ENCODE measurements around the gene RPP21.

The RPP21 gene

DNA sequence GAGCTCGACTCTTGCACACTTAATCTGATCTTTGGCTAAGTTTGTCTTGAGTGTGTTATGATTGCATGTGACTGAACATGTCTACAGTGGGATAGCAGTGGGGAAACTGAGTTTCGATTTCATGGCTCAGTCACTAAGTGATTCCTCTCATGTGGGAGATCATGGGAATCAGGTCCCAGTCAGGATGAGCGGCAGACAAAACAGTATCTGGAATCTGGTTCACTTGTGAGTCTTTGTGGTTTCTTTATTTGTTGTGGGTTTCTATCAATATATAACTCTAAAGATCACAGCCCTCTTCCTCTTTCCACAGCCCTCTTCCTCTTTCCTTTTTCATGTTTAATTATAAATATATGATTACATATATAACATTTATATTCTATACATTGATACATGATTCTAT is 4.0 kb downstream of the RPP21 start (continued):
- TF ChIP-seq, protein P1, sequence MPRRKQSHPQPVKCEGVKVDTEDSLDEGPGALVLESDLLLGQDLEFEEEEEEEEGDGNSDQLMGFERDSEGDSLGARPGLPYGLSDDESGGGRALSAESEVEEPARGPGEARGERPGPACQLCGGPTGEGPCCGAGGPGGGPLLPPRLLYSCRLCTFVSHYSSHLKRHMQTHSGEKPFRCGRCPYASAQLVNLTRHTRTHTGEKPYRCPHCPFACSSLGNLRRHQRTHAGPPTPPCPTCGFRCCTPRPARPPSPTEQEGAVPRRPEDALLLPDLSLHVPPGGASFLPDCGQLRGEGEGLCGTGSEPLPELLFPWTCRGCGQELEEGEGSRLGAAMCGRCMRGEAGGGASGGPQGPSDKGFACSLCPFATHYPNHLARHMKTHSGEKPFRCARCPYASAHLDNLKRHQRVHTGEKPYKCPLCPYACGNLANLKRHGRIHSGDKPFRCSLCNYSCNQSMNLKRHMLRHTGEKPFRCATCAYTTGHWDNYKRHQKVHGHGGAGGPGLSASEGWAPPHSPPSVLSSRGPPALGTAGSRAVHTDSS (tag by site-specific recombination; IDR thresholded peaks at IDR 0.05): no peak
- TF ChIP-seq ZNF626 (tag by site-specific recombination; IDR thresholded peaks at IDR 0.05) (no peak), TRIM28 (IDR thresholded peaks at IDR 0.05; ENCODE audit: borderline replicate concordance, low read length) (no peak), ZNF140 (tag by site-specific recombination; IDR thresholded peaks at IDR 0.05) (no peak), GLI2 (tag by site-specific recombination; IDR thresholded peaks at IDR 0.05; ENCODE audit: borderline replicate concordance, low read depth) (no peak)
- TF ChIP-seq, protein P2, sequence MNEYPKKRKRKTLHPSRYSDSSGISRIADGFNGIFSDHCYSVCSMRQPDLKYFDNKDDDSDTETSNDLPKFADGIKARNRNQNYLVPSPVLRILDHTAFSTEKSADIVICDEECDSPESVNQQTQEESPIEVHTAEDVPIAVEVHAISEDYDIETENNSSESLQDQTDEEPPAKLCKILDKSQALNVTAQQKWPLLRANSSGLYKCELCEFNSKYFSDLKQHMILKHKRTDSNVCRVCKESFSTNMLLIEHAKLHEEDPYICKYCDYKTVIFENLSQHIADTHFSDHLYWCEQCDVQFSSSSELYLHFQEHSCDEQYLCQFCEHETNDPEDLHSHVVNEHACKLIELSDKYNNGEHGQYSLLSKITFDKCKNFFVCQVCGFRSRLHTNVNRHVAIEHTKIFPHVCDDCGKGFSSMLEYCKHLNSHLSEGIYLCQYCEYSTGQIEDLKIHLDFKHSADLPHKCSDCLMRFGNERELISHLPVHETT (tag by site-specific recombination; IDR thresholded peaks at IDR 0.05): no peak

DNA sequence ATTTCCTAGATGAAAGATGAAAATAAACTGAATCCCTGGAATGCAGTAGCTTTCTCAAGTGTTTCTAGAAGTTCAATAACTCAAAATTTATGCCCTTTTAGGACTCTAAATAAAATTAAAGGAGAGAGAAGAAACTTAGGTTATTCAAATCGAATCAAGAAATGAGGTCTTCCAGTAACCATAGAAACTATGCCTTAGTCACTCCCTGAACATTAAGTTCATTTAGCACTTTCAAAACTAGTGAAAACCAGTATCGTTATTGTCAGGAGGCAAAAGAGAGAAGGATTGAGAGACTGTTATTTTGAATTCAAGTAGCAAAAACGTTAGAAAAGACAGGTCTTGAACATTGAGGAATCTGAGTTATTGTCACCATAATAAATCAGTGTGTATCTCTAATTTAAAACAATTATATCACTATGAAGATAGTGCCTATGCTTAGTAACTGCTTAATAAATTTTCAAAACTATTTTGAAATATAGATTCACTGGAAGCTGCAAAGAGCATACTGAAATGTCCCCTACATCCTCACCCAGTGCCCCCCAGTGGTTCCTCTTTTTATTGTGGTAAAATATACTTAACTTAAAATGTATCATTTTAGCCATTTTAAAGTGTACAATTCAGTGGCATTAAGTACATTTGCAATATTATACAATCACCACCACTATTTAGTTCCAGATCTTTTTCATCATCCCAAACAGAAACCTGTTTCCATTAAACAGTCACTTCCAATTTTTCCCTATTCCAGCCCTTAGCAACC is 4.6 kb downstream of the RPP21 start:
- TF ChIP-seq ZNF626 (tag by site-specific recombination; IDR thresholded peaks at IDR 0.05) (no peak), ZNF394 (tag by site-specific recombination; IDR thresholded peaks at IDR 0.05; ENCODE audit: borderline replicate concordance) (no peak), ZNF175 (tag by site-specific recombination; IDR thresholded peaks at IDR 0.05) (no peak)
- TF ChIP-seq, protein P3, sequence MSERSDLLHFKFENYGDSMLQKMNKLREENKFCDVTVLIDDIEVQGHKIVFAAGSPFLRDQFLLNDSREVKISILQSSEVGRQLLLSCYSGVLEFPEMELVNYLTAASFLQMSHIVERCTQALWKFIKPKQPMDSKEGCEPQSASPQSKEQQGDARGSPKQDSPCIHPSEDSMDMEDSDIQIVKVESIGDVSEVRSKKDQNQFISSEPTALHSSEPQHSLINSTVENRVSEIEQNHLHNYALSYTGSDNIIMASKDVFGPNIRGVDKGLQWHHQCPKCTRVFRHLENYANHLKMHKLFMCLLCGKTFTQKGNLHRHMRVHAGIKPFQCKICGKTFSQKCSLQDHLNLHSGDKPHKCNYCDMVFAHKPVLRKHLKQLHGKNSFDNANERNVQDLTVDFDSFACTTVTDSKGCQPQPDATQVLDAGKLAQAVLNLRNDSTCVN (tag by site-specific recombination; optimal IDR thresholded peaks at IDR 0.05): no peak
- TF ChIP-seq, protein P4, sequence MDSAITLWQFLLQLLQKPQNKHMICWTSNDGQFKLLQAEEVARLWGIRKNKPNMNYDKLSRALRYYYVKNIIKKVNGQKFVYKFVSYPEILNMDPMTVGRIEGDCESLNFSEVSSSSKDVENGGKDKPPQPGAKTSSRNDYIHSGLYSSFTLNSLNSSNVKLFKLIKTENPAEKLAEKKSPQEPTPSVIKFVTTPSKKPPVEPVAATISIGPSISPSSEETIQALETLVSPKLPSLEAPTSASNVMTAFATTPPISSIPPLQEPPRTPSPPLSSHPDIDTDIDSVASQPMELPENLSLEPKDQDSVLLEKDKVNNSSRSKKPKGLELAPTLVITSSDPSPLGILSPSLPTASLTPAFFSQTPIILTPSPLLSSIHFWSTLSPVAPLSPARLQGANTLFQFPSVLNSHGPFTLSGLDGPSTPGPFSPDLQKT (IDR thresholded peaks at IDR 0.05; ENCODE audit: borderline replicate concordance, low read depth, low read length): no peak
- Histone ChIP-seq H3K9me3 (ENCODE audit: control insufficient read depth, insufficient read depth, low read depth, low read length) (no peaks in the 10 kb centered on the region), H3K4me3 (ENCODE audit: low read depth, low read length) (no peak overlapping the region), H3K27ac (ENCODE audit: extremely low read depth, low read depth, low read length) (no peak overlapping the region), H3K4me1 (ENCODE audit: control insufficient read depth, insufficient read depth, low read length) (peaks cover 3% of the 10 kb centered on the region; the same call in 1 of the 2 replicates), H3K36me3 (ENCODE audit: control insufficient read depth in 2 of 2, insufficient read depth in 1 of 2, low read length in 2 of 2) (peaks cover 7 to 15% of the 10 kb centered on the region in 2 experiments; a peak in 2 of 3 replicates)
- ChIA-PET CTCF (interaction anchor here (0.6 kb wide), 1 partner anchor 20 kb away, joined by 3 read pairs; no protein-coding TSS in a partner anchor), POLR2A (no interaction called here)

DNA sequence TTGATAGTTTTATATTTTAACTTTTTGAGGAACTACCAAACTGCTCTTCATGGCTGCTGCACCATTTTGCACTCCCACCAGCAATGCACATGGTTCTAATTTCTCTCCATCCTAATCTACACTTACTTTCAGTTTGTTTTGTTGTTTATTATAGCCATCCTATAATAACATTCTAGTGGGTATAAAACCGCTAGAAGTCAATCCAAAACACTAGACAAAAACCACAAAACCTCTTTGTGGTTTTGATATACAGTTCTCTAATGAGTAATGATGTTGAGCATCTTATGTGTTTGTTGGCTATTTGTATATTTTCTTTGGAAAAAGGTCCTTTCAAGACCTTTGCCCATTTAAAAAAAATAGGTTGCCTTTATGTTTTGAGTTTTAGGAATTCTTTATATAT is 5.6 kb downstream of the RPP21 start:
- Histone ChIP-seq H3K4me3 (ENCODE audit: low read depth, low read length) (no peak overlapping the region), H3K9me3 (ENCODE audit: control insufficient read depth, insufficient read depth, low read depth, low read length) (no peaks in the 10 kb centered on the region), H3K36me3 (ENCODE audit: control insufficient read depth in 2 of 2, insufficient read depth in 1 of 2, low read length in 2 of 2) (peaks cover 7 to 15% of the 10 kb centered on the region in 2 experiments; a peak in 2 of 3 replicates), H3K27ac (ENCODE audit: extremely low read depth, low read depth, low read length) (no peak overlapping the region), H3K4me1 (ENCODE audit: control insufficient read depth, insufficient read depth, low read length) (peaks cover 3% of the 10 kb centered on the region; the same call in 1 of the 2 replicates)
- ChIA-PET POLR2A (no interaction called here), CTCF (interaction anchor here (0.7 to 2.0 kb wide), 2 partner anchors 47 to 111 kb away, joined by 3 to 5 read pairs; no protein-coding TSS in a partner anchor)
- TF ChIP-seq ZNF223 (tag by site-specific recombination; IDR thresholded peaks at IDR 0.05) (no peak), OSR2 (tag by site-specific recombination; IDR thresholded peaks at IDR 0.05) (no peak), KLF10 (tag by site-specific recombination; IDR thresholded peaks at IDR 0.05) (0 out of 2 replicates have a peak, but pooled peaks have one; percentile 34), TCF7L2 (IDR thresholded peaks at IDR 0.05; ENCODE audit: borderline replicate concordance, low read depth, low read length) (no peak), ZSCAN16 (tag by site-specific recombination; IDR thresholded peaks at IDR 0.05) (no peak), FEZF1 (tag by site-specific recombination; IDR thresholded peaks at IDR 0.05) (peak; percentile 46)
